K562 (cell line): ENCODE results near the gene BIRC7. TPM values are rescaled to one million over a fixed set of nuclear protein-coding genes. Genes with fewer than 3 reads are reported as not detected.

Source experiments
- ATAC-seq: fragments of 200-7000 bp; cut with Tn5 transposase; 3 replicates; pipeline ENCODE4 v1.9.1; 2020; ENCODE audit warnings: moderate library complexity
- BruUV-seq: library from RNA; stranded (reverse); fragments of 400-500 nt; replicated peaks from 2 replicates; lab custom pipeline; 2021; lab: Mats Ljungman, UMichigan
- CTCF ChIA-PET: fragments of 300-600 bp; formaldehyde crosslinking; extraction: SDS; loops from one replicate; lab custom pipeline; 2021; ENCODE audit warnings: low intra/inter-chr PET ratio; lab: Yijun Ruan, JAX
- POLR2A ChIA-PET: fragments of 300-600, 350-650 bp; sonication (Branson Sonifier 250); formaldehyde crosslinking; extraction: SDS; loops from one replicate; lab custom pipeline; 2021; ENCODE audit warnings: antibody characterized with exemption, inconsistent platforms; lab: Yijun Ruan, JAX
- DNase-seq, 4 experiments: peaks; one replicate each; pipeline versions ENCODE4 v3.0.0 to v3.0.0-alpha.2; 2011 to 2018; ENCODE audit warnings: low spot score in 3 of 4, mixed read lengths in 3 of 4; ENCODE audit errors: extremely low read depth in 1 of 4
- FAIRE-seq: peaks from 2 replicates; lab custom pipeline; 2011; peaks lifted over from hg19 to GRCh38; lab: Jason Lieb, UNC
- H2AFZ ChIP-seq: 2 replicates; pipeline ENCODE4 v1.6.0; 2011; ENCODE audit warnings: low read depth, low read length, control low read depth, inconsistent platforms
- H3K27ac ChIP-seq: fragments of 200-600 bp; 3 replicates; pipeline ENCODE4 v1.8.0; 2011; ENCODE audit warnings: low read depth, mild to moderate bottlenecking, control low read depth, inconsistent platforms, low read length, moderate library complexity, mixed read lengths; ENCODE audit errors: extremely low read depth
- H3K27me3 ChIP-seq, 2 experiments: fragments of 300-600 bp in 1 of 2; 2 replicates in 1 of 2; 3 replicates in 1 of 2; pipeline versions ENCODE4 v1.6.0 to v1.8.0; 2011; ENCODE audit warnings: inconsistent platforms in 2 of 2, low read length in 2 of 2, mild to moderate bottlenecking in 1 of 2, mixed read lengths in 1 of 2, moderate library complexity in 1 of 2; ENCODE audit not compliant: control insufficient read depth in 2 of 2, insufficient read depth in 2 of 2
- H3K36me3 ChIP-seq: fragments of 300-600 bp; 3 replicates; pipeline ENCODE4 v1.8.0; 2011; ENCODE audit warnings: mild to moderate bottlenecking, low read length, inconsistent platforms; ENCODE audit not compliant: control insufficient read depth, insufficient read depth
- H3K4me1 ChIP-seq, 2 experiments: fragments of 200-600 bp in 1 of 2; replicated peaks in 1 of 2; 2 replicates in 1 of 2; 3 replicates in 1 of 2; pipeline versions ENCODE4 v1.5.1 to v1.8.0; 2011; ENCODE audit warnings: inconsistent platforms in 2 of 2, low read length in 2 of 2, mild to moderate bottlenecking in 1 of 2, mixed read lengths in 1 of 2, moderate library complexity in 1 of 2; ENCODE audit not compliant: control insufficient read depth in 2 of 2, insufficient read depth in 2 of 2
- H3K4me2 ChIP-seq: 2 replicates; pipeline ENCODE4 v1.6.1; 2011; ENCODE audit warnings: low read length, control low read depth, inconsistent platforms, mixed read lengths; ENCODE audit not compliant: insufficient read depth
- H3K4me3 ChIP-seq: fragments of 200-600 bp; sonication (generic), shearing (Covaris generic); 2 replicates; pipeline ENCODE4 v1.5.1; 2016; ENCODE audit warnings: control low read depth, inconsistent platforms
- H3K79me2 ChIP-seq: fragments of 200-600 bp; 3 replicates; pipeline ENCODE4 v1.8.0; 2011; ENCODE audit warnings: low read length, inconsistent platforms; ENCODE audit not compliant: control insufficient read depth, insufficient read depth
- H3K9ac ChIP-seq, 2 experiments: 2 replicates each; pipeline versions ENCODE4 v1.6.0 to v1.6.1; 2011; ENCODE audit warnings: low read depth in 2 of 2, low read length in 2 of 2, control low read depth in 1 of 2, inconsistent platforms in 1 of 2, mild to moderate bottlenecking in 1 of 2, mixed read lengths in 1 of 2; ENCODE audit not compliant: insufficient read depth in 1 of 2
- H3K9me1 ChIP-seq: one replicate; pipeline ENCODE4 v1.6.0; 2011; ENCODE audit warnings: inconsistent platforms, mild to moderate bottlenecking, low read length, moderate library complexity; ENCODE audit not compliant: control insufficient read depth, insufficient read depth
- H3K9me3 ChIP-seq: replicated peaks from 2 replicates; pipeline ENCODE4 v1.5.1; 2011; ENCODE audit warnings: low read depth, low read length, inconsistent platforms; ENCODE audit not compliant: control insufficient read depth, insufficient read depth
- H4K20me1 ChIP-seq: replicated peaks from 2 replicates; pipeline ENCODE4 v1.6.1; 2011; ENCODE audit warnings: low read length, inconsistent platforms, mixed read lengths; ENCODE audit not compliant: control insufficient read depth, insufficient read depth
- CREB5 ChIP-seq: fragments of 250-450 bp; sonication (Bioruptor Pico); IDR thresholded peaks from 2 replicates; pipeline ENCODE4 v1.5.0; 2020; ENCODE audit warnings: mild to moderate bottlenecking
- KLF10 ChIP-seq: fragments of 250-450 bp; sonication (Bioruptor Pico); IDR thresholded peaks from 2 replicates; pipeline ENCODE4 v1.6.1; 2021; ENCODE audit warnings: matching md5 sums
- POLR2G ChIP-seq: fragments of 200-400 bp; formaldehyde crosslinking; IDR thresholded peaks from 2 replicates; pipeline ENCODE4 v1.6.1; 2017; ENCODE audit warnings: low read depth, mild to moderate bottlenecking, antibody characterized with exemption, low read length, moderate library complexity
- RBFOX2 ChIP-seq: fragments of 200-400 bp; formaldehyde crosslinking; IDR thresholded peaks from 2 replicates; pipeline ENCODE4 v1.6.1; 2017; ENCODE audit warnings: low read depth, mild to moderate bottlenecking, low read length, moderate library complexity
- SIN3A ChIP-seq, 2 experiments: fragments of 150-350 bp in 1 of 2; IDR thresholded peaks; 2 replicates each; pipeline ENCODE4 v1.6.1; 2011 to 2016; ENCODE audit warnings: borderline replicate concordance in 2 of 2, low read depth in 2 of 2, low read length in 2 of 2, mild to moderate bottlenecking in 2 of 2, moderate library complexity in 2 of 2; ENCODE audit not compliant: control insufficient read depth in 1 of 2
- SRSF9 ChIP-seq: fragments of 200-400 bp; formaldehyde crosslinking; IDR thresholded peaks from 2 replicates; pipeline ENCODE4 v1.6.1; 2017; ENCODE audit warnings: low read depth, low read length, borderline replicate concordance
- XRCC3 ChIP-seq: fragments of 450-650 bp; IDR thresholded peaks from 2 replicates; pipeline ENCODE4 v1.6.1; 2017; ENCODE audit warnings: mild to moderate bottlenecking, moderate library complexity
- ZNF316 ChIP-seq: fragments of 450-650 bp; IDR thresholded peaks from 2 replicates; pipeline ENCODE4 v1.6.1; 2016
- ZNF507 ChIP-seq: conservative IDR thresholded peaks from 2 replicates; pipeline ENCODE4 v1.6.1; 2017; ENCODE audit warnings: missing genetic modification characterization, missing compliant biosample characterization
- ZNF778 ChIP-seq: fragments of 450-650 bp; formaldehyde crosslinking; IDR thresholded peaks from 2 replicates; pipeline ENCODE4 v1.4.0; 2020; ENCODE audit warnings: mild to moderate bottlenecking, moderate library complexity
- WGBS: fragments of 100-300 bp; shearing (Covaris generic); methylation state at CpG from one replicate; pipeline ENCODE4 v1.1.6; 2016; ENCODE audit warnings: low coverage, mixed read lengths; ENCODE audit not compliant: insufficient coverage; ENCODE audit errors: missing lambda C conversion rate; 5-methylcytosine and 5-hydroxymethylcytosine counted together
- in situ Hi-C: fragments of 300-500 bp; cut with MboI; formaldehyde crosslinking; loops from 4 replicates; pipeline ENCODE4 v1.15.0; 2018; ENCODE audit warnings: inconsistent platforms, mixed read lengths
- intact Hi-C: fragments of 100-400 bp; cut with micrococcal nuclease; formaldehyde crosslinking; loops from 2 replicates; pipeline ENCODE4 v1.14.2; 2022
- polyA plus RNA-seq, 8 experiments: library from polyadenylated mRNA; depleted of rRNA in 4 of 8; stranded (reverse) in 5 of 8; unstranded in 3 of 8; fragments of >200 nt; fragmentation: Nextera tagmentation in 2 of 8; fragmentation: Illumina TruSeq in 1 of 8; extraction: Ambion mirVana in 2 of 8; extraction: Trizol in 1 of 8; gene quantifications; 2 replicates each; pipeline versions ENCODE4 v1.2.1 to v1.2.3, GENCODE V29; 2011 to 2014; ENCODE audit warnings: inconsistent platforms in 1 of 8, missing spikeins in 1 of 8
- total RNA-seq, 7 experiments: library from RNA; depleted of rRNA in 6 of 7; stranded (reverse); fragments of >200 nt in 6 of 7; fragmentation: Illumina TruSeq in 2 of 7; extraction: Trizol in 2 of 7; gene quantifications; 2 replicates each; pipeline versions ENCODE4 v1.2.1 to v1.2.3, GENCODE V29; 2011 to 2021; ENCODE audit warnings: low replicate concordance in 1 of 7

The BIRC7 gene
- total and polyA plus RNA-seq, 9 of the 15 experiments (the other 6 are each of a cell fraction or from before 2014, with no cell fraction given) = 0.14 to 0.19 (median 0.16) TPM; not detected in 5

- no TSS peak for BruUV-seq
- Histone ChIP-seq H3K9me3 (no peaks in the 10 kb centered on the region), H3K27ac (no peak overlapping the region), H3K9me1 (peaks cover 4% of the 10 kb centered on the region), H3K4me1 (peaks cover 5 to 16% of the 10 kb centered on the region in 2 experiments; a peak in 4 of 5 replicates), H3K4me3 (no peak overlapping the region), H3K27me3 (no peaks in the 10 kb centered on the region), H3K9ac (0 out of 4 replicates have a peak overlapping the region, but pooled peaks of 1 of the 2 experiments have one; percentile 22), H3K79me2 (peaks cover 97% of the 10 kb centered on the region), H3K4me2 (no peak overlapping the region), H4K20me1 (peaks cover 71% of the 10 kb centered on the region), H2AFZ (no peak overlapping the region), H3K36me3 (peaks cover 94% of the 10 kb centered on the region)
- ChIA-PET CTCF (no interaction called here), POLR2A (no interaction called here)
- intact Hi-C loops (no loop called here), in situ Hi-C loops (no loop called here)
- 96% methylated on average over 17 of the region's 17 CpGs for WGBS
- FAIRE-seq (no peak), DNase-seq (peak in 1 of 4 experiments; percentile 10), ATAC-seq (no peak)
- peak; percentile 48 for TF ChIP-seq POLR2G
- no peak for TF ChIP-seq ZNF507 (tag)
- TF ChIP-seq XRCC3 = no peak
- no peak for TF ChIP-seq ZNF316
- TF ChIP-seq CREB5 (CRISPR knock-in tag) = no peak
- peak; percentile 33 for TF ChIP-seq RBFOX2
- no peak for TF ChIP-seq SRSF9
- no peak for TF ChIP-seq KLF10
- TF ChIP-seq ZNF778 = no peak
- TF ChIP-seq SIN3A (IDR thresholded peaks at IDR 0.05; ENCODE audit: borderline replicate concordance in 2 of 2, control insufficient read depth in 1 of 2, low read depth in 2 of 2, low read length in 2 of 2) = no peak
These were observed 33.7 kb upstream of the BIRC7 start for GRCh38 chr20:63202021-63202420.
